CD14-positive monocyte (primary cell): ENCODE data around the gene ZNF180. TPM values are rescaled to one million over a fixed set of nuclear protein-coding genes. Genes with fewer than 3 reads are reported as not detected.
"Not testable (repeated sequence)": the region's sequence is repeated elsewhere in the genome, so short reads cannot be mapped to it uniquely, and the experiment has no call there.

Experiments used
- DNase-seq, 3 donors: peaks; one replicate each; pipeline ENCODE4 v3.0.0-alpha.2; 2011 to 2022
- H2AFZ ChIP-seq: 2 replicates; pipeline ENCODE4 v1.6.0; 2012; ENCODE audit warnings: mild to moderate bottlenecking, low read depth, low read length, inconsistent platforms; ENCODE audit not compliant: insufficient read depth, poor library complexity, severe bottlenecking
- H3K27ac ChIP-seq, 2 donors: 1 replicate in 1 of 2; 2 replicates in 1 of 2; pipeline ENCODE4 v1.5.1; 2012 to 2013; ENCODE audit warnings: low read length in 2 of 2, control low read depth in 1 of 2, inconsistent platforms in 1 of 2, low read depth in 1 of 2, mild to moderate bottlenecking in 1 of 2
- H3K27me3 ChIP-seq, 2 donors: one replicate each; pipeline versions ENCODE4 v1.6.0 to v1.6.1; 2011 to 2013; ENCODE audit warnings: low read length in 2 of 2; ENCODE audit not compliant: control insufficient read depth in 2 of 2, insufficient read depth in 2 of 2
- H3K36me3 ChIP-seq, 2 donors: replicated peaks in 1 of 2; 1 replicate in 1 of 2; 2 replicates in 1 of 2; pipeline versions ENCODE4 v1.5.1 to v1.6.1; 2012 to 2013; ENCODE audit warnings: low read length in 2 of 2, control low read depth in 1 of 2, inconsistent platforms in 1 of 2, mild to moderate bottlenecking in 1 of 2; ENCODE audit not compliant: insufficient read depth in 2 of 2, control insufficient read depth in 1 of 2
- H3K4me1 ChIP-seq, 2 donors: 1 replicate in 1 of 2; 2 replicates in 1 of 2; pipeline versions ENCODE4 v1.5.1 to v1.6.1; 2012 to 2013; ENCODE audit warnings: low read length in 2 of 2, control low read depth in 1 of 2, inconsistent platforms in 1 of 2, mild to moderate bottlenecking in 1 of 2, moderate library complexity in 1 of 2; ENCODE audit not compliant: insufficient read depth in 2 of 2, control insufficient read depth in 1 of 2
- H3K4me2 ChIP-seq: replicated peaks from 2 replicates; pipeline ENCODE3; 2012; ENCODE audit warnings: low read length, moderate library complexity, mild to moderate bottlenecking; ENCODE audit not compliant: poor library complexity, severe bottlenecking; ENCODE audit errors: extremely low read depth
- H3K4me3 ChIP-seq, 3 experiments: fragments of 200-600 bp in 1 of 3; sonication (generic) in 1 of 3; replicated peaks in 1 of 3; 1 replicate in 2 of 3; 2 replicates in 1 of 3; pipeline ENCODE4 v1.5.1; 2011 to 2013; ENCODE audit warnings: low read length in 3 of 3, mild to moderate bottlenecking in 3 of 3, control low read depth in 2 of 3, low read depth in 2 of 3, inconsistent platforms in 1 of 3, moderate library complexity in 1 of 3
- H3K79me2 ChIP-seq: 2 replicates; pipeline ENCODE4 v1.6.0; 2012; ENCODE audit warnings: mild to moderate bottlenecking, control low read depth, inconsistent platforms, low read length, moderate library complexity; ENCODE audit not compliant: insufficient read depth
- H3K9ac ChIP-seq: 2 replicates; pipeline ENCODE4 v1.6.0; 2017; ENCODE audit warnings: low read length, mild to moderate bottlenecking; ENCODE audit not compliant: insufficient read depth, poor library complexity, severe bottlenecking
- H3K9me3 ChIP-seq, 2 donors: replicated peaks in 1 of 2; 1 replicate in 1 of 2; 2 replicates in 1 of 2; pipeline versions ENCODE4 v1.5.1 to v1.6.1; 2012 to 2013; ENCODE audit warnings: low read length in 2 of 2, control low read depth in 1 of 2; ENCODE audit not compliant: control insufficient read depth in 1 of 2, insufficient read depth in 1 of 2
- H4K20me1 ChIP-seq: 2 replicates; pipeline ENCODE4 v1.6.0; 2012; ENCODE audit warnings: mild to moderate bottlenecking, low read length, control low read depth, moderate library complexity; ENCODE audit not compliant: insufficient read depth
- H3K27ac Mint-ChIP-seq, 7 donors: one replicate each; pipeline ENCODE4 v1.8.0; 2020; ENCODE audit warnings: mild to moderate bottlenecking in 7 of 7, mixed read lengths in 7 of 7, moderate library complexity in 6 of 7, inconsistent platforms in 2 of 7
- H3K27me3 Mint-ChIP-seq, 3 donors: one replicate each; pipeline ENCODE4 v1.8.0; 2021 to 2022; ENCODE audit warnings: low read depth in 3 of 3, mild to moderate bottlenecking in 3 of 3, mixed read lengths in 3 of 3, moderate library complexity in 3 of 3, inconsistent platforms in 1 of 3
- H3K36me3 Mint-ChIP-seq, 2 donors: one replicate each; pipeline ENCODE4 v1.8.0; 2020; ENCODE audit warnings: mixed read lengths in 2 of 2, inconsistent platforms in 1 of 2, mild to moderate bottlenecking in 1 of 2
- H3K4me1 Mint-ChIP-seq: one replicate; pipeline ENCODE4 v1.8.0; 2020; ENCODE audit warnings: mild to moderate bottlenecking, mixed read lengths
- H3K4me3 Mint-ChIP-seq, 2 donors: one replicate each; pipeline ENCODE4 v1.8.0; 2020; ENCODE audit warnings: mild to moderate bottlenecking in 2 of 2, mixed read lengths in 2 of 2, moderate library complexity in 1 of 2
- H3K9me3 Mint-ChIP-seq, 7 donors: one replicate each; pipeline ENCODE4 v1.8.0; 2020 to 2022; ENCODE audit warnings: mixed read lengths in 7 of 7, mild to moderate bottlenecking in 6 of 7, moderate library complexity in 6 of 7, inconsistent platforms in 2 of 7
- CTCF ChIP-seq: fragments of 200-600 bp; IDR thresholded peaks from one replicate; pipeline ENCODE4 v1.8.0; 2022; ENCODE audit warnings: antibody characterized with exemption, mild to moderate bottlenecking
- WGBS: methylation state at CpG from one replicate; pipeline ENCODE4 v1.1.5; 2013; ENCODE audit warnings: missing lambda C conversion rate; ENCODE audit not compliant: insufficient coverage; 5-methylcytosine and 5-hydroxymethylcytosine counted together
- intact Hi-C, 2 donors: fragments of 100-400 bp; cut with micrococcal nuclease; formaldehyde crosslinking; loops; one replicate each; pipeline versions ENCODE4 v1.15.0 to v1.15.1; 2023
- polyA plus RNA-seq, 3 donors: library from polyadenylated mRNA; depleted of rRNA in 1 of 3; unstranded in 2 of 3; stranded (reverse) in 1 of 3; fragments of 300-500 nt in 2 of 3; fragments of >200 nt in 1 of 3; fragmentation: Illumina TruSeq in 2 of 3; gene quantifications; 1 replicate in 2 of 3; 2 replicates in 1 of 3; pipeline ENCODE4 v1.2.3, GENCODE V29; 2012 to 2021

ZNF180 gene
- polyA plus RNA-seq, 3 donors, result 1.2 to 3.5 (median 2.7) TPM

GRCh38 chr19:44462600-44463286 lies 37.6 kb downstream of the ZNF180 start:
- H3K9me3 Mint-ChIP-seq, result peaks cover 20 to 68% (median 54%) of the 10 kb centered on the region in 7 donors
- H4K20me1 ChIP-seq, H3K27me3 Mint-ChIP-seq, H3K79me2 ChIP-seq, H3K36me3 Mint-ChIP-seq, H3K36me3 ChIP-seq, H3K4me1 Mint-ChIP-seq, H3K27ac ChIP-seq, H3K27ac Mint-ChIP-seq, H3K4me1 ChIP-seq, H3K4me3 ChIP-seq, intact Hi-C loops, H3K4me2 ChIP-seq, H2AFZ ChIP-seq, H3K9ac ChIP-seq, H3K4me3 Mint-ChIP-seq, DNase-seq, H3K27me3 ChIP-seq: not testable (repeated sequence)
- H3K9me3 ChIP-seq, result peaks cover 51 to 71% of the 10 kb centered on the region in 2 donors
- 71% methylated on average over 2 of the region's 3 CpGs for WGBS

- H3K27ac ChIP-seq, H4K20me1 ChIP-seq, H3K36me3 ChIP-seq, H3K4me2 ChIP-seq, H3K27ac Mint-ChIP-seq, H3K27me3 Mint-ChIP-seq, H3K27me3 ChIP-seq, H3K9ac ChIP-seq, intact Hi-C loops, H3K4me1 Mint-ChIP-seq, H3K79me2 ChIP-seq, H3K4me3 ChIP-seq, DNase-seq, H3K36me3 Mint-ChIP-seq, H3K4me1 ChIP-seq, H2AFZ ChIP-seq, H3K4me3 Mint-ChIP-seq: not testable (repeated sequence)
- H3K9me3 Mint-ChIP-seq, result peaks cover 33 to 56% (median 45%) of the 10 kb centered on the region in 7 donors
- WGBS, result no CpG with 5 or more reads among the region's 13 CpGs
- H3K9me3 ChIP-seq, result peaks cover 79 to 84% of the 10 kb centered on the region in 2 donors
Observed at GRCh38 chr19:44456016-44456415, 44.3 kb downstream of the ZNF180 start.

- Histone ChIP-seq H3K27ac (no peak overlapping the region), H2AFZ (no peak overlapping the region), H3K9ac (no peak overlapping the region), H3K4me2 (no peak overlapping the region), H3K79me2 (no peaks in the 10 kb centered on the region), H3K27me3 (no peaks in the 10 kb centered on the region), H3K9me3 (peaks cover 86 to 87% of the 10 kb centered on the region in 2 donors), H3K4me3 (no peak overlapping the region), H3K4me1 (no peaks in the 10 kb centered on the region), H3K36me3 (no peaks in the 10 kb centered on the region), H4K20me1 (no peaks in the 10 kb centered on the region)
- intact Hi-C loops, result no loop called here
- Mint-ChIP-seq H3K9me3 (peaks cover 36 to 64% (median 48%) of the 10 kb centered on the region in 7 donors), H3K4me1 (no peaks in the 10 kb centered on the region), H3K36me3 (no peaks in the 10 kb centered on the region), H3K4me3 (no peak overlapping the region), H3K27ac (no peak overlapping the region), H3K27me3 (no peaks in the 10 kb centered on the region)
- WGBS, result 92% methylated on average over 2 of the region's 4 CpGs
- no peak for TF ChIP-seq CTCF
- DNase-seq, result no peak
Observed at GRCh38 chr19:44455100-44455499, 45.2 kb downstream of the ZNF180 start.
